SK-N-SH (cell line): ENCODE measurements around the gene RFX2. TPM values are rescaled to one million over a fixed set of nuclear protein-coding genes. Genes with fewer than 3 reads are reported as not detected.

Experiments used
- CTCF ChIA-PET: fragments of 300-600, 350-600 bp; formaldehyde crosslinking; extraction: SDS; loops from one replicate; lab custom pipeline; 2021; lab: Yijun Ruan, JAX
- POLR2A ChIA-PET: fragments of 350-600 bp; sonication (Branson Sonifier 250); formaldehyde crosslinking; extraction: SDS; loops from one replicate; lab custom pipeline; 2020; ENCODE audit warnings: antibody characterized with exemption, inconsistent platforms; lab: Yijun Ruan, JAX
- DNase-seq: peaks from one replicate; pipeline ENCODE4 v3.0.0; 2012
- H2AFZ ChIP-seq: fragments of 200-600 bp; sonication (generic); 2 replicates; pipeline ENCODE4 v1.8.1; 2016; ENCODE audit warnings: antibody characterized with exemption, mild to moderate bottlenecking, low read depth
- H3F3A ChIP-seq: fragments of 200-600 bp; sonication (generic); replicated peaks from 2 replicates; pipeline ENCODE3; 2016; ENCODE audit warnings: antibody characterized with exemption, mild to moderate bottlenecking; ENCODE audit not compliant: insufficient read depth
- H3K27ac ChIP-seq, 2 experiments: fragments of 200-500 bp in 1 of 2; fragments of 200-600 bp in 1 of 2; sonication (Bioruptor generic) in 1 of 2; sonication (generic), shearing (Covaris generic) in 1 of 2; 2 replicates each; pipeline versions ENCODE4 v1.5.1 to v1.6.1; 2014 to 2016; ENCODE audit warnings: low read depth in 2 of 2, inconsistent platforms in 1 of 2, low read length in 1 of 2, mild to moderate bottlenecking in 1 of 2, mixed read lengths in 1 of 2
- H3K27me3 ChIP-seq: fragments of 200-600 bp; sonication (generic), shearing (Covaris generic); 2 replicates; pipeline ENCODE4 v1.6.1; 2016; ENCODE audit warnings: mixed run types; ENCODE audit not compliant: insufficient read depth
- H3K36me3 ChIP-seq, 2 experiments: fragments of 200-500 bp in 1 of 2; fragments of 200-600 bp in 1 of 2; sonication (Bioruptor generic) in 1 of 2; sonication (generic) in 1 of 2; replicated peaks in 1 of 2; 2 replicates each; pipeline versions ENCODE3 to v1.5.1; 2014 to 2016; ENCODE audit warnings: low read length in 1 of 2, mild to moderate bottlenecking in 1 of 2; ENCODE audit not compliant: insufficient read depth in 2 of 2, control insufficient read depth in 1 of 2
- H3K4me1 ChIP-seq, 2 experiments: fragments of 200-500 bp in 1 of 2; fragments of 200-600 bp in 1 of 2; sonication (Bioruptor generic) in 1 of 2; sonication (generic), shearing (Covaris generic) in 1 of 2; 2 replicates each; pipeline versions ENCODE4 v1.5.1 to v1.6.1; 2014 to 2016; ENCODE audit warnings: low read depth in 1 of 2, low read length in 1 of 2, mixed run types in 1 of 2; ENCODE audit not compliant: insufficient read depth in 2 of 2, control insufficient read depth in 1 of 2
- H3K4me2 ChIP-seq: fragments of 200-600 bp; sonication (generic), shearing (Covaris generic); 2 replicates; pipeline ENCODE4 v1.6.1; 2017; ENCODE audit warnings: mixed run types
- H3K4me3 ChIP-seq, 2 experiments: fragments of 200-500 bp in 1 of 2; fragments of 200-600 bp in 1 of 2; sonication (Bioruptor generic) in 1 of 2; sonication (generic), shearing (Covaris generic) in 1 of 2; 2 replicates each; pipeline versions ENCODE4 v1.5.1 to v1.8.1; 2014 to 2016; ENCODE audit warnings: low read depth in 2 of 2, inconsistent platforms in 1 of 2, low read length in 1 of 2, mild to moderate bottlenecking in 1 of 2, mixed read lengths in 1 of 2, moderate library complexity in 1 of 2
- H3K79me2 ChIP-seq: fragments of 200-600 bp; sonication (generic); 2 replicates; pipeline ENCODE4 v1.8.1; 2017; ENCODE audit warnings: mild to moderate bottlenecking; ENCODE audit not compliant: insufficient read depth
- H3K9ac ChIP-seq: fragments of 200-600 bp; sonication (generic); 2 replicates; pipeline ENCODE4 v1.6.1; 2017; ENCODE audit warnings: mixed run types
- H3K9me2 ChIP-seq: fragments of 200-600 bp; sonication (generic); 2 replicates; pipeline ENCODE4 v1.6.1; 2017; ENCODE audit warnings: mixed run types
- H3K9me3 ChIP-seq: fragments of 200-600 bp; sonication (generic); 2 replicates; pipeline ENCODE4 v1.6.1; 2017; ENCODE audit warnings: mixed run types, mild to moderate bottlenecking, moderate library complexity
- H4K20me1 ChIP-seq: fragments of 200-600 bp; sonication (generic); 2 replicates; pipeline ENCODE4 v1.6.1; 2017; ENCODE audit warnings: mild to moderate bottlenecking, mixed run types; ENCODE audit not compliant: insufficient read depth
- EZH2phosphoT487 ChIP-seq: fragments of 200-600 bp; sonication (generic); IDR thresholded peaks from 2 replicates; pipeline ENCODE4 v1.6.1; 2017; ENCODE audit warnings: low read depth, mixed run types, mild to moderate bottlenecking, antibody characterized with exemption, moderate library complexity, borderline replicate concordance
- GATA2 ChIP-seq: sonication (generic); formaldehyde crosslinking; IDR thresholded peaks from 2 replicates; pipeline ENCODE4 v1.5.0; 2020; ENCODE audit warnings: mild to moderate bottlenecking, missing genetic modification reagents
- JUND ChIP-seq: IDR thresholded peaks from 2 replicates; pipeline ENCODE4 v1.4.0; 2012
- MEF2A ChIP-seq: IDR thresholded peaks from 2 replicates; pipeline ENCODE4 v1.4.0; 2012; ENCODE audit warnings: low read depth, borderline replicate concordance
- NFIC ChIP-seq: IDR thresholded peaks from 2 replicates; pipeline ENCODE4 v1.4.0; 2012; ENCODE audit warnings: borderline replicate concordance
- NRF1 ChIP-seq: IDR thresholded peaks from 2 replicates; pipeline ENCODE4 v1.6.1; 2012; ENCODE audit warnings: low read depth, mild to moderate bottlenecking, low read length
- POLR2AphosphoS5 ChIP-seq: IDR thresholded peaks from 2 replicates; pipeline ENCODE4 v1.6.1; 2012; ENCODE audit warnings: low read depth, low read length
- RAD21 ChIP-seq: IDR thresholded peaks from 2 replicates; pipeline ENCODE4 v1.6.1; 2012; ENCODE audit warnings: mild to moderate bottlenecking, low read length
- RFX5 ChIP-seq: IDR thresholded peaks from 2 replicates; pipeline ENCODE4 v1.6.1; 2012; ENCODE audit warnings: mild to moderate bottlenecking, improper control_type of control experiment, low read length
- RXRA ChIP-seq: IDR thresholded peaks from 2 replicates; pipeline ENCODE4 v1.4.0; 2012; ENCODE audit warnings: low read depth, mild to moderate bottlenecking, borderline replicate concordance
- SMC3 ChIP-seq: IDR thresholded peaks from 2 replicates; pipeline ENCODE4 v1.6.1; 2012; ENCODE audit warnings: low read depth, low read length, improper control_type of control experiment
- TCF12 ChIP-seq: IDR thresholded peaks from 2 replicates; pipeline ENCODE4 v1.4.0; 2012
- TEAD4 ChIP-seq: IDR thresholded peaks from 2 replicates; pipeline ENCODE4 v1.4.0; 2012; ENCODE audit warnings: mild to moderate bottlenecking, borderline replicate concordance; ENCODE audit not compliant: insufficient read depth
- WGBS: methylation state at CpG from one replicate; pipeline ENCODE4 v1.1.6; 2017; ENCODE audit warnings: low lambda C conversion rate; 5-methylcytosine and 5-hydroxymethylcytosine counted together
- polyA plus RNA-seq, 3 experiments: library from polyadenylated mRNA; depleted of rRNA; stranded (reverse); fragments of >200 nt; gene quantifications; 2 replicates each; pipeline ENCODE4 v1.2.3, GENCODE V29; 2012
- TF ChIP-seq, protein P1 (sequence below): IDR thresholded peaks from 2 replicates; pipeline ENCODE4 v1.4.0; 2012; ENCODE audit warnings: low read depth
- TF ChIP-seq, protein P2 (sequence below): fragments of 200-600 bp; sonication (generic); IDR thresholded peaks from 2 replicates; pipeline ENCODE4 v1.6.1; 2017; ENCODE audit warnings: antibody characterized with exemption, mild to moderate bottlenecking, moderate library complexity
- TF ChIP-seq, protein P3 (sequence below): fragments of 150-350 bp; IDR thresholded peaks from 2 replicates; pipeline ENCODE4 v1.6.1; 2016; ENCODE audit warnings: mild to moderate bottlenecking, low read depth, low read length
- TF ChIP-seq, protein P4 (sequence below): IDR thresholded peaks from 2 replicates; pipeline ENCODE4; 2012
- TF ChIP-seq, protein P5 (sequence below): fragments of 150-350 bp; IDR thresholded peaks from 2 replicates; pipeline ENCODE4 v1.6.1; 2017; ENCODE audit warnings: antibody characterized with exemption, low read length, low read depth, borderline replicate concordance
- TF ChIP-seq, protein P6 (sequence below): IDR thresholded peaks from 2 replicates; pipeline ENCODE4 v1.4.0; 2012; ENCODE audit warnings: low read depth, borderline replicate concordance

RFX2 gene
- polyA plus RNA-seq, 1 of the 3 experiments (the other 2 are of a cell fraction) = 12.6 TPM

DNA sequence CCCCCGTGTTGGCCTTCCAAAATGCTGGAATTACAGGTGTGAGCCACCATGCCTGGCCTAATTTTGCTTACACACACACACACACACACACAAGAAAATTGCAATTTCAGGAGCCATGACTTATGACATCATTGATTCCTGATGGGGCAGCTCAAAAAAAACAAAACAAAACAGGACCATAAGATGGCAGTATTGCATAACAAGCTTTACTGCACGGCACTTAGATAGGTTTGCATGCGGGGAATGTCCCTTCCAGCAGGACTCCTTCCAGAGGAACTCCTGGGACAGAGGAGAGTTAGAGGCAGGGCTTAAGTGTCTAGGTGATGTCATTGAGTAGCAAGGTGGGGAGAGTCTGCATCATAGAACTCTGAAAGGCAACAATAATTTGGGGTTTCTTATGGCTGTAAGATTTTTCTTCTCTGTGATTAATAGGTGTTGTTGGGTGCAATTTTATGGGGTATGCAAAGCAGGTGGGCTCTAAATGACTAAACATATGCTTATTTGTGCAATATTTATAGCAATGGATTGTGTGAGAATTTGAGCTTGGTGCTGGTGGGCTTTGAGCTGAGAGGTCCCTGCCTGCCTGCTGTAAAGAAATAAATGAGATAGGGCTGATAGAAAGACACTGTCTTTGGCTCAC, 16.2 kb upstream of the RFX2 start:
- no peak overlapping the region for H3K4me2 ChIP-seq
- H3K79me2 ChIP-seq = no peaks in the 10 kb centered on the region
- CTCF ChIA-PET = interaction anchor here (0.6 to 4.9 kb wide), 30 partner anchors 11 to 596 kb away, joined by 3 to 106 read pairs (median 4); no protein-coding TSS in a partner anchor
- H3K36me3 ChIP-seq = no peaks in the 10 kb centered on the region
- POLR2A ChIA-PET = no interaction called here
- no peaks in the 10 kb centered on the region for H3K4me1 ChIP-seq
- H3K9me2 ChIP-seq = no peaks in the 10 kb centered on the region
- no peaks in the 10 kb centered on the region for H3K27me3 ChIP-seq
- TF ChIP-seq SMC3 = peak; percentile 28; the same call in 1 of the 2 replicates
- TF ChIP-seq, protein P1, sequence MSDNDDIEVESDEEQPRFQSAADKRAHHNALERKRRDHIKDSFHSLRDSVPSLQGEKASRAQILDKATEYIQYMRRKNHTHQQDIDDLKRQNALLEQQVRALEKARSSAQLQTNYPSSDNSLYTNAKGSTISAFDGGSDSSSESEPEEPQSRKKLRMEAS = no peak
- TF ChIP-seq, protein P2, sequence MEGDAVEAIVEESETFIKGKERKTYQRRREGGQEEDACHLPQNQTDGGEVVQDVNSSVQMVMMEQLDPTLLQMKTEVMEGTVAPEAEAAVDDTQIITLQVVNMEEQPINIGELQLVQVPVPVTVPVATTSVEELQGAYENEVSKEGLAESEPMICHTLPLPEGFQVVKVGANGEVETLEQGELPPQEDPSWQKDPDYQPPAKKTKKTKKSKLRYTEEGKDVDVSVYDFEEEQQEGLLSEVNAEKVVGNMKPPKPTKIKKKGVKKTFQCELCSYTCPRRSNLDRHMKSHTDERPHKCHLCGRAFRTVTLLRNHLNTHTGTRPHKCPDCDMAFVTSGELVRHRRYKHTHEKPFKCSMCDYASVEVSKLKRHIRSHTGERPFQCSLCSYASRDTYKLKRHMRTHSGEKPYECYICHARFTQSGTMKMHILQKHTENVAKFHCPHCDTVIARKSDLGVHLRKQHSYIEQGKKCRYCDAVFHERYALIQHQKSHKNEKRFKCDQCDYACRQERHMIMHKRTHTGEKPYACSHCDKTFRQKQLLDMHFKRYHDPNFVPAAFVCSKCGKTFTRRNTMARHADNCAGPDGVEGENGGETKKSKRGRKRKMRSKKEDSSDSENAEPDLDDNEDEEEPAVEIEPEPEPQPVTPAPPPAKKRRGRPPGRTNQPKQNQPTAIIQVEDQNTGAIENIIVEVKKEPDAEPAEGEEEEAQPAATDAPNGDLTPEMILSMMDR = peak; percentile 54
- no peak for TF ChIP-seq RXRA
- no peak for TF ChIP-seq MEF2A
- no peak for TF ChIP-seq TCF12
- TF ChIP-seq, protein P3, sequence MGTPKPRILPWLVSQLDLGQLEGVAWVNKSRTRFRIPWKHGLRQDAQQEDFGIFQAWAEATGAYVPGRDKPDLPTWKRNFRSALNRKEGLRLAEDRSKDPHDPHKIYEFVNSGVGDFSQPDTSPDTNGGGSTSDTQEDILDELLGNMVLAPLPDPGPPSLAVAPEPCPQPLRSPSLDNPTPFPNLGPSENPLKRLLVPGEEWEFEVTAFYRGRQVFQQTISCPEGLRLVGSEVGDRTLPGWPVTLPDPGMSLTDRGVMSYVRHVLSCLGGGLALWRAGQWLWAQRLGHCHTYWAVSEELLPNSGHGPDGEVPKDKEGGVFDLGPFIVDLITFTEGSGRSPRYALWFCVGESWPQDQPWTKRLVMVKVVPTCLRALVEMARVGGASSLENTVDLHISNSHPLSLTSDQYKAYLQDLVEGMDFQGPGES = no peak
- no peak for TF ChIP-seq NFIC
- TF ChIP-seq, protein P4, sequence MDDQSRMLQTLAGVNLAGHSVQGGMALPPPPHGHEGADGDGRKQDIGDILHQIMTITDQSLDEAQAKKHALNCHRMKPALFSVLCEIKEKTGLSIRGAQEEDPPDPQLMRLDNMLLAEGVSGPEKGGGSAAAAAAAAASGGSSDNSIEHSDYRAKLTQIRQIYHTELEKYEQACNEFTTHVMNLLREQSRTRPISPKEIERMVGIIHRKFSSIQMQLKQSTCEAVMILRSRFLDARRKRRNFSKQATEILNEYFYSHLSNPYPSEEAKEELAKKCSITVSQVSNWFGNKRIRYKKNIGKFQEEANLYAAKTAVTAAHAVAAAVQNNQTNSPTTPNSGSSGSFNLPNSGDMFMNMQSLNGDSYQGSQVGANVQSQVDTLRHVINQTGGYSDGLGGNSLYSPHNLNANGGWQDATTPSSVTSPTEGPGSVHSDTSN = no peak
- no peak for TF ChIP-seq GATA2 (CRISPR knock-in tag)
- TF ChIP-seq POLR2AphosphoS5 = no peak
- peak; percentile 72 for TF ChIP-seq RAD21
- TF ChIP-seq, protein P5, sequence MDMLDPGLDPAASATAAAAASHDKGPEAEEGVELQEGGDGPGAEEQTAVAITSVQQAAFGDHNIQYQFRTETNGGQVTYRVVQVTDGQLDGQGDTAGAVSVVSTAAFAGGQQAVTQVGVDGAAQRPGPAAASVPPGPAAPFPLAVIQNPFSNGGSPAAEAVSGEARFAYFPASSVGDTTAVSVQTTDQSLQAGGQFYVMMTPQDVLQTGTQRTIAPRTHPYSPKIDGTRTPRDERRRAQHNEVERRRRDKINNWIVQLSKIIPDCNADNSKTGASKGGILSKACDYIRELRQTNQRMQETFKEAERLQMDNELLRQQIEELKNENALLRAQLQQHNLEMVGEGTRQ = no peak
- TF ChIP-seq NRF1 = no peak
- no peak for TF ChIP-seq TEAD4
- TF ChIP-seq RFX5 = no peak
- no peak for TF ChIP-seq JUND
- TF ChIP-seq, protein P6, sequence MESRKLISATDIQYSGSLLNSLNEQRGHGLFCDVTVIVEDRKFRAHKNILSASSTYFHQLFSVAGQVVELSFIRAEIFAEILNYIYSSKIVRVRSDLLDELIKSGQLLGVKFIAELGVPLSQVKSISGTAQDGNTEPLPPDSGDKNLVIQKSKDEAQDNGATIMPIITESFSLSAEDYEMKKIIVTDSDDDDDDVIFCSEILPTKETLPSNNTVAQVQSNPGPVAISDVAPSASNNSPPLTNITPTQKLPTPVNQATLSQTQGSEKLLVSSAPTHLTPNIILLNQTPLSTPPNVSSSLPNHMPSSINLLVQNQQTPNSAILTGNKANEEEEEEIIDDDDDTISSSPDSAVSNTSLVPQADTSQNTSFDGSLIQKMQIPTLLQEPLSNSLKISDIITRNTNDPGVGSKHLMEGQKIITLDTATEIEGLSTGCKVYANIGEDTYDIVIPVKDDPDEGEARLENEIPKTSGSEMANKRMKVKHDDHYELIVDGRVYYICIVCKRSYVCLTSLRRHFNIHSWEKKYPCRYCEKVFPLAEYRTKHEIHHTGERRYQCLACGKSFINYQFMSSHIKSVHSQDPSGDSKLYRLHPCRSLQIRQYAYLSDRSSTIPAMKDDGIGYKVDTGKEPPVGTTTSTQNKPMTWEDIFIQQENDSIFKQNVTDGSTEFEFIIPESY = no peak
- no peak for TF ChIP-seq EZH2phosphoT487
- no peak overlapping the region for H3K27ac ChIP-seq
- DNase-seq = peak; percentile 55
- H4K20me1 ChIP-seq = no peaks in the 10 kb centered on the region
- H3F3A ChIP-seq = no peaks in the 10 kb centered on the region
- WGBS = 8% methylated on average over 3 of the region's 3 CpGs
- H3K9ac ChIP-seq = no peak overlapping the region
- H3K4me3 ChIP-seq = no peak overlapping the region
- no peaks in the 10 kb centered on the region for H3K9me3 ChIP-seq
- no peak overlapping the region for H2AFZ ChIP-seq
